ENCODE measurements around the gene CEBPB.

- TF ChIP-seq CEBPB (IDR thresholded peaks at IDR 0.05) (no peak), ZBTB7A (IDR thresholded peaks at IDR 0.05; ENCODE audit: low read depth) (no peak), CREB1 (IDR thresholded peaks at IDR 0.05; ENCODE audit: low read depth) (no peak), EP300 (IDR thresholded peaks at IDR 0.05; ENCODE audit: borderline replicate concordance) (no peak), REST (IDR thresholded peaks at IDR 0.05; ENCODE audit: low read depth) (no peak)
Observed at GRCh38 chr20:50196896-50197295, 6.3 kb downstream of the CEBPB start.

Measured in Ishikawa (cell line).